ENCODE results near the gene YAF2. TPM values are rescaled to one million over a fixed set of nuclear protein-coding genes. Genes with fewer than 3 reads are reported as not detected.

YAF2 gene
- total RNA-seq, 1 donor from 2014 or later, result 52.5 TPM

- no peak for DNase-seq
- Mint-ChIP-seq H3K36me3 (ENCODE audit: unreplicated experiment) (peaks cover 4% of the 10 kb centered on the region), H3K9me3 (ENCODE audit: unreplicated experiment) (peaks cover 2% of the 10 kb centered on the region), H3K27me3 (ENCODE audit: unreplicated experiment) (no peaks in the 10 kb centered on the region), H3K4me1 (ENCODE audit: low read depth, unreplicated experiment) (no peaks in the 10 kb centered on the region), H3K4me3 (ENCODE audit: unreplicated experiment) (no peak overlapping the region), H3K27ac (ENCODE audit: unreplicated experiment) (no peak overlapping the region)
- TF ChIP-seq CTCF (IDR thresholded peaks at IDR 0.05; ENCODE audit: partially characterized antibody, unreplicated experiment), result no peak
Observed at GRCh38 chr12:42201063-42201462, 37.0 kb downstream of the YAF2 start.

- Mint-ChIP-seq H3K4me3 (ENCODE audit: unreplicated experiment) (no peak overlapping the region), H3K27me3 (ENCODE audit: unreplicated experiment) (no peaks in the 10 kb centered on the region), H3K9me3 (ENCODE audit: unreplicated experiment) (peaks cover 2% of the 10 kb centered on the region), H3K27ac (ENCODE audit: unreplicated experiment) (no peak overlapping the region), H3K4me1 (ENCODE audit: low read depth, unreplicated experiment) (no peaks in the 10 kb centered on the region), H3K36me3 (ENCODE audit: unreplicated experiment) (no peaks in the 10 kb centered on the region)
- TF ChIP-seq CTCF (IDR thresholded peaks at IDR 0.05; ENCODE audit: partially characterized antibody, unreplicated experiment), result no peak
- DNase-seq, result no peak
Observed at GRCh38 chr12:42199007-42199406, 39.0 kb downstream of the YAF2 start.

GRCh38 chr12:42196723-42197603 is 41.1 kb downstream of the YAF2 start:
- Mint-ChIP-seq H3K4me3 (ENCODE audit: unreplicated experiment) (no peak overlapping the region), H3K9me3 (ENCODE audit: unreplicated experiment) (peaks cover 2% of the 10 kb centered on the region), H3K36me3 (ENCODE audit: unreplicated experiment) (no peaks in the 10 kb centered on the region), H3K4me1 (ENCODE audit: low read depth, unreplicated experiment) (no peaks in the 10 kb centered on the region), H3K27ac (ENCODE audit: unreplicated experiment) (no peak overlapping the region), H3K27me3 (ENCODE audit: unreplicated experiment) (no peaks in the 10 kb centered on the region)
- TF ChIP-seq CTCF (IDR thresholded peaks at IDR 0.05; ENCODE audit: partially characterized antibody, unreplicated experiment), result no peak
- DNase-seq, result no peak

- H3K4me1 Mint-ChIP-seq (ENCODE audit: low read depth, unreplicated experiment), result peaks cover 2% of the 10 kb centered on the region
- H3K27ac Mint-ChIP-seq (ENCODE audit: unreplicated experiment), result no peak overlapping the region
- no peak overlapping the region for H3K4me3 Mint-ChIP-seq (ENCODE audit: unreplicated experiment)
- DNase-seq, result no peak
- no peaks in the 10 kb centered on the region for H3K27me3 Mint-ChIP-seq (ENCODE audit: unreplicated experiment)
- no peaks in the 10 kb centered on the region for H3K36me3 Mint-ChIP-seq (ENCODE audit: unreplicated experiment)
- no peak for TF ChIP-seq CTCF (IDR thresholded peaks at IDR 0.05; ENCODE audit: partially characterized antibody, unreplicated experiment)
- H3K9me3 Mint-ChIP-seq (ENCODE audit: unreplicated experiment), result no peaks in the 10 kb centered on the region
Observed at GRCh38 chr12:42192686-42193085, 45.4 kb downstream of the YAF2 start.

GRCh38 chr12:42192258-42192657 is 45.8 kb downstream of the YAF2 start:
- DNase-seq, result no peak
- Mint-ChIP-seq H3K27me3 (ENCODE audit: unreplicated experiment) (no peaks in the 10 kb centered on the region), H3K27ac (ENCODE audit: unreplicated experiment) (no peak overlapping the region), H3K9me3 (ENCODE audit: unreplicated experiment) (no peaks in the 10 kb centered on the region), H3K4me3 (ENCODE audit: unreplicated experiment) (no peak overlapping the region), H3K36me3 (ENCODE audit: unreplicated experiment) (no peaks in the 10 kb centered on the region), H3K4me1 (ENCODE audit: low read depth, unreplicated experiment) (peaks cover 2% of the 10 kb centered on the region)
- no peak for TF ChIP-seq CTCF (IDR thresholded peaks at IDR 0.05; ENCODE audit: partially characterized antibody, unreplicated experiment)

All from glutamatergic neuron (in vitro differentiated cells).